HEK293 (cell line): ENCODE data around the gene RAB5A.
"Not testable (repeated sequence)": the region's sequence is repeated elsewhere in the genome, so short reads cannot be mapped to it uniquely, and the experiment has no call there.

Experiments
- CTCF ChIA-PET: fragments of 350-600 bp; formaldehyde crosslinking; extraction: SDS; loops from one replicate; lab custom pipeline; 2021; ENCODE audit warnings: antibody characterized with exemption; lab: Yijun Ruan, JAX
- POLR2A ChIA-PET: fragments of 300-600 bp; formaldehyde crosslinking; extraction: SDS; loops from one replicate; lab custom pipeline; 2020; ENCODE audit warnings: antibody characterized with exemption, inconsistent platforms; lab: Yijun Ruan, JAX
- H3K27ac ChIP-seq: fragments of 200-500 bp; sonication (Bioruptor generic); 2 replicates; pipeline ENCODE4 v1.5.1; 2014; ENCODE audit warnings: low read depth, low read length, control low read depth, inconsistent platforms; ENCODE audit errors: extremely low read depth
- H3K36me3 ChIP-seq, 2 experiments: fragments of 200-500 bp in 1 of 2; sonication (Bioruptor generic) in 1 of 2; 1 replicate in 1 of 2; 2 replicates in 1 of 2; pipeline ENCODE4 v1.5.1; 2014 to 2017; ENCODE audit warnings: inconsistent platforms in 2 of 2, low read length in 2 of 2; ENCODE audit not compliant: control insufficient read depth in 2 of 2, insufficient read depth in 1 of 2
- H3K4me1 ChIP-seq: fragments of 200-500 bp; sonication (Bioruptor generic); 2 replicates; pipeline ENCODE4 v1.5.1; 2014; ENCODE audit warnings: mild to moderate bottlenecking, low read length, inconsistent platforms; ENCODE audit not compliant: control insufficient read depth, insufficient read depth
- H3K4me3 ChIP-seq: 2 replicates; pipeline ENCODE4 v1.5.1; 2011; ENCODE audit warnings: low read depth, mild to moderate bottlenecking, control low read depth, low read length, moderate library complexity
- H3K9me3 ChIP-seq: fragments of 200-500 bp; sonication (Bioruptor generic); 2 replicates; pipeline ENCODE4 v1.5.1; 2014; ENCODE audit warnings: low read depth, low read length, inconsistent platforms; ENCODE audit not compliant: control insufficient read depth, insufficient read depth
- PRDM2 ChIP-seq: fragments of 450-650 bp; formaldehyde crosslinking; IDR thresholded peaks from 2 replicates; pipeline ENCODE4 v1.5.1; 2016; ENCODE audit warnings: missing biosample characterization, missing genetic modification characterization, borderline replicate concordance
- YY2 ChIP-seq: fragments of 450-650 bp; formaldehyde crosslinking; IDR thresholded peaks from 2 replicates; pipeline ENCODE4 v1.5.1; 2016; ENCODE audit warnings: missing biosample characterization, missing genetic modification characterization
- ZNF184 ChIP-seq: fragments of 450-650 bp; IDR thresholded peaks from 2 replicates; pipeline ENCODE4 v1.5.1; 2018; ENCODE audit warnings: missing biosample characterization, mild to moderate bottlenecking, missing genetic modification characterization
- ZNF223 ChIP-seq: fragments of 450-650 bp; formaldehyde crosslinking; IDR thresholded peaks from 2 replicates; pipeline ENCODE4 v1.5.1; 2016; ENCODE audit warnings: missing biosample characterization, missing genetic modification characterization
- ZNF24 ChIP-seq: fragments of 450-650 bp; formaldehyde crosslinking; IDR thresholded peaks from 2 replicates; pipeline ENCODE4 v1.5.1; 2016; ENCODE audit warnings: missing biosample characterization, missing genetic modification characterization
- ZNF768 ChIP-seq: fragments of 450-650 bp; formaldehyde crosslinking; IDR thresholded peaks from 2 replicates; pipeline ENCODE4 v1.5.1; 2018; ENCODE audit warnings: missing biosample characterization, mild to moderate bottlenecking, missing genetic modification characterization
- ZNF837 ChIP-seq: fragments of 450-650 bp; formaldehyde crosslinking; IDR thresholded peaks from 2 replicates; pipeline ENCODE4 v1.5.1; 2016; ENCODE audit warnings: missing biosample characterization, missing genetic modification characterization

The RAB5A gene

GRCh38 chr3:20028905-20029331, 82.0 kb downstream of the RAB5A start (continued):
- TF ChIP-seq PRDM2 (tag by site-specific recombination): no peak
- TF ChIP-seq ZNF184 (tag by site-specific recombination): no peak
- no peak for TF ChIP-seq ZNF223 (tag by site-specific recombination)
- TF ChIP-seq ZNF24 (tag by site-specific recombination): no peak
- TF ChIP-seq ZNF768 (tag by site-specific recombination): no peak
- no peak for TF ChIP-seq YY2
- TF ChIP-seq ZNF837 (tag by site-specific recombination): no peak

GRCh38 chr3:20031939-20032338, 85.0 kb downstream of the RAB5A start:
- H3K4me3 ChIP-seq, H3K27ac ChIP-seq, POLR2A ChIA-PET, H3K9me3 ChIP-seq, H3K4me1 ChIP-seq, H3K36me3 ChIP-seq, CTCF ChIA-PET: not testable (repeated sequence)
